A204.1 (cell line): ENCODE measurements around the gene CFHR1.

ENCODE experiments used
- FAIRE-seq: peaks from 2 replicates; lab custom pipeline; 2012; peaks lifted over from hg19 to GRCh38; lab: Jason Lieb, UNC

The CFHR1 gene

DNA sequence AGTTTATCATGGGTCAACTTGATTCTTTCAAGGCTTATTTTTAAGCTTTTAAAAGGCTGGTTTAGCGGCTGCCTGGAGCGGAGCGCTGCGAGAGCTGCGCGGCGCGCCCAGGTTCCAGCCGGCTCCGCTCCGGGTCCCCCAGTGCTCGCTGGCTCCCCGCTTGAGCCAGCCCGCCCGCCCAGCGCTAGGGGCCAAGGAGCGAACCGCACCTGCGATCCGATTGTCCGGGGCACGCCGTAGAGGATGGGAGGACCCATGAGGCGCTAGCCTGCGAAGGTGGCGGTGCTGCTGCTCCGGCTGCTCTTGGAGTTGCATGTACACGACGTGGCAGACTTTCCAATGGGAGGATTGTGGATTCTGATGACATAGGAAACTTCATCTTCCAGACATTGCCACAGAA lies 58.4 kb downstream of the CFHR1 start:
- no peak for FAIRE-seq
